GM23338 (cell line): ENCODE results near the gene EIF4G3. TPM values are rescaled to one million over a fixed set of nuclear protein-coding genes. Genes with fewer than 3 reads are reported as not detected.

Source experiments
- ATAC-seq: fragments of 200-7000 bp; cut with Tn5 transposase; 3 replicates; pipeline ENCODE4 v1.9.1; 2020
- DNase-seq: peaks from one replicate; pipeline ENCODE4 v3.0.0-alpha.2; 2015; ENCODE audit warnings: low spot score
- H2AFZ ChIP-seq: fragments of 200-600 bp; sonication (generic); 2 replicates; pipeline ENCODE4 v1.8.0; 2016; ENCODE audit warnings: antibody characterized with exemption, mild to moderate bottlenecking, moderate library complexity
- H3F3A ChIP-seq: fragments of 200-600 bp; sonication (generic); replicated peaks from 2 replicates; pipeline ENCODE4 v1.8.0; 2017; ENCODE audit warnings: antibody characterized with exemption, mixed run types, low read depth
- H3K27ac ChIP-seq: fragments of 200-600 bp; sonication (generic); 2 replicates; pipeline ENCODE4 v1.6.1; 2016; ENCODE audit warnings: low read depth
- H3K27me3 ChIP-seq: fragments of 200-600 bp; sonication (generic); 2 replicates; pipeline ENCODE4 v1.8.0; 2016; ENCODE audit warnings: mild to moderate bottlenecking, mixed run types, moderate library complexity; ENCODE audit not compliant: insufficient read depth
- H3K36me3 ChIP-seq: fragments of 200-600 bp; sonication (generic); 2 replicates; pipeline ENCODE4 v1.8.0; 2016; ENCODE audit warnings: mild to moderate bottlenecking; ENCODE audit not compliant: insufficient read depth
- H3K4me1 ChIP-seq: fragments of 200-600 bp; sonication (generic); 2 replicates; pipeline ENCODE4 v1.8.0; 2016; ENCODE audit warnings: mild to moderate bottlenecking, moderate library complexity; ENCODE audit not compliant: insufficient read depth
- H3K4me2 ChIP-seq: fragments of 200-600 bp; sonication (generic); 2 replicates; pipeline ENCODE4 v1.7.1; 2017; ENCODE audit warnings: mixed run types
- H3K4me3 ChIP-seq: fragments of 200-600 bp; sonication (generic); 2 replicates; pipeline ENCODE4 v1.6.1; 2016; ENCODE audit warnings: mixed run types
- H3K79me2 ChIP-seq: fragments of 200-600 bp; sonication (generic); replicated peaks from 2 replicates; pipeline ENCODE4 v1.8.0; 2017; ENCODE audit warnings: mild to moderate bottlenecking; ENCODE audit not compliant: insufficient read depth
- H3K9me2 ChIP-seq: fragments of 200-600 bp; sonication (generic); 2 replicates; pipeline ENCODE4 v1.8.0; 2017; ENCODE audit not compliant: insufficient read depth
- H4K20me1 ChIP-seq: fragments of 200-600 bp; sonication (generic); replicated peaks from 2 replicates; pipeline ENCODE4 v1.8.0; 2017; ENCODE audit warnings: mild to moderate bottlenecking; ENCODE audit not compliant: insufficient read depth
- H3K27ac Mint-ChIP-seq: 2 replicates; pipeline ENCODE4 v1.8.0; 2020; ENCODE audit warnings: inconsistent platforms, mild to moderate bottlenecking, moderate library complexity, mixed read lengths
- H3K27me3 Mint-ChIP-seq: 3 replicates; pipeline ENCODE4 v1.8.0; 2022; ENCODE audit warnings: low read depth, mild to moderate bottlenecking, moderate library complexity, mixed read lengths, inconsistent platforms; ENCODE audit not compliant: insufficient read depth, poor library complexity
- H3K36me3 Mint-ChIP-seq: 3 replicates; pipeline ENCODE4 v1.8.0; 2021; ENCODE audit warnings: low read depth, mild to moderate bottlenecking, inconsistent platforms, moderate library complexity, mixed read lengths
- H3K4me1 Mint-ChIP-seq: 3 replicates; pipeline ENCODE4 v1.8.0; 2020; ENCODE audit warnings: mild to moderate bottlenecking, inconsistent platforms, mixed read lengths
- H3K4me3 Mint-ChIP-seq: 3 replicates; pipeline ENCODE4 v1.8.0; 2021; ENCODE audit warnings: moderate library complexity, mild to moderate bottlenecking, inconsistent platforms, mixed read lengths
- H3K9me3 Mint-ChIP-seq: 3 replicates; pipeline ENCODE4 v1.8.0; 2020; ENCODE audit warnings: moderate library complexity, mild to moderate bottlenecking, inconsistent platforms, mixed read lengths
- CREB1 ChIP-seq: fragments of 250-450 bp; sonication (Bioruptor Pico); IDR thresholded peaks from 2 replicates; pipeline ENCODE4 v1.5.0; 2020; ENCODE audit warnings: low read depth, mild to moderate bottlenecking, moderate library complexity
- ETS1 ChIP-seq: IDR thresholded peaks from 2 replicates; pipeline ENCODE4 v1.6.1; 2016; ENCODE audit warnings: antibody characterized with exemption
- EZH2phosphoT487 ChIP-seq: fragments of 200-600 bp; sonication (generic); IDR thresholded peaks from one replicate; pipeline ENCODE4 v1.8.1; 2018; ENCODE audit warnings: antibody characterized with exemption; ENCODE audit not compliant: unreplicated experiment
- NANOG ChIP-seq: IDR thresholded peaks from 2 replicates; pipeline ENCODE4 v1.6.1; 2016; ENCODE audit warnings: antibody characterized with exemption, borderline replicate concordance
- POLR2AphosphoS5 ChIP-seq: IDR thresholded peaks from 2 replicates; pipeline ENCODE4 v1.6.1; 2016; ENCODE audit warnings: antibody characterized with exemption, low read depth
- ZNF114 ChIP-seq: fragments of 250-450 bp; sonication (Bioruptor Pico); IDR thresholded peaks from 2 replicates; pipeline ENCODE4 v1.5.0; 2020; ENCODE audit warnings: mild to moderate bottlenecking, moderate library complexity
- ZNF331 ChIP-seq: fragments of 250-450 bp; sonication (Bioruptor Pico); IDR thresholded peaks from 2 replicates; pipeline ENCODE4 v1.5.0; 2020; ENCODE audit warnings: low read depth, mild to moderate bottlenecking, moderate library complexity
- ZNF462 ChIP-seq: fragments of 250-450 bp; sonication (Bioruptor Pico); IDR thresholded peaks from 2 replicates; pipeline ENCODE4 v1.5.0; 2020; ENCODE audit warnings: mild to moderate bottlenecking, moderate library complexity
- polyA plus RNA-seq: library from polyadenylated mRNA; unstranded; fragments of >200 nt; fragmentation: Nextera tagmentation; extraction: Ambion mirVana; gene quantifications from 2 replicates; pipeline ENCODE4 v1.2.1, GENCODE V29; 2016
- total RNA-seq: library from RNA; depleted of rRNA; stranded (reverse); fragments of >200 nt; shearing (Covaris generic); gene quantifications from 2 replicates; pipeline ENCODE4 v1.2.3, GENCODE V29; 2014
- TF ChIP-seq, protein P1 (sequence below), 2 experiments: fragments of 200-600 bp in 1 of 2; sonication (generic) in 1 of 2; conservative IDR thresholded peaks; 2 replicates each; pipeline versions ENCODE4 v1.5.1 to v1.6.1; 2016 to 2017; ENCODE audit warnings: antibody characterized with exemption in 2 of 2, low read depth in 2 of 2, mild to moderate bottlenecking in 2 of 2, moderate library complexity in 1 of 2
- TF ChIP-seq, protein P2 (sequence below): IDR thresholded peaks from one replicate; pipeline ENCODE4 v1.6.1; 2018; ENCODE audit warnings: antibody characterized with exemption; ENCODE audit not compliant: unreplicated experiment

EIF4G3 gene
- total and polyA plus RNA-seq, 2 experiments from 2014 or later, result 37.9 to 68.1 TPM

DNA sequence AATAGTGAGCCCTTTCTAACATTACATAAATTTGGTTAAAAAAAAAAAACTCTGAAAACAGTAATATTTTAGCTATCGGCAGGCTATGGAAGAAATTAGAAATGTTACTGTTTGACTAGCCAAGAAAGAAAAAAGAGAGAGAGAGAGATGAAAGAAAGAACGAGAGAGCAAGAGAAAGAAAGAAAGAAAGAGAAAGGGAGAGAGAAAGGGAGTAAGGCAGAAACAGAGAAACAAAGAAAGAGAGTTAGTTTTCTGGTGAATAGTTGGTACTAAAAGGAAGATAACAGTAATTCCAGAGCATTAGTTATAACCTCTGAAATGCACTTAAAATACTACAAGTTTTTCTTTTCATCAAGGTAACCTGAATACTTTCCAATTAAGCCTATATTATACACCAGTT lies 229.3 kb downstream of the EIF4G3 start (continued):
- TF ChIP-seq, protein P1, sequence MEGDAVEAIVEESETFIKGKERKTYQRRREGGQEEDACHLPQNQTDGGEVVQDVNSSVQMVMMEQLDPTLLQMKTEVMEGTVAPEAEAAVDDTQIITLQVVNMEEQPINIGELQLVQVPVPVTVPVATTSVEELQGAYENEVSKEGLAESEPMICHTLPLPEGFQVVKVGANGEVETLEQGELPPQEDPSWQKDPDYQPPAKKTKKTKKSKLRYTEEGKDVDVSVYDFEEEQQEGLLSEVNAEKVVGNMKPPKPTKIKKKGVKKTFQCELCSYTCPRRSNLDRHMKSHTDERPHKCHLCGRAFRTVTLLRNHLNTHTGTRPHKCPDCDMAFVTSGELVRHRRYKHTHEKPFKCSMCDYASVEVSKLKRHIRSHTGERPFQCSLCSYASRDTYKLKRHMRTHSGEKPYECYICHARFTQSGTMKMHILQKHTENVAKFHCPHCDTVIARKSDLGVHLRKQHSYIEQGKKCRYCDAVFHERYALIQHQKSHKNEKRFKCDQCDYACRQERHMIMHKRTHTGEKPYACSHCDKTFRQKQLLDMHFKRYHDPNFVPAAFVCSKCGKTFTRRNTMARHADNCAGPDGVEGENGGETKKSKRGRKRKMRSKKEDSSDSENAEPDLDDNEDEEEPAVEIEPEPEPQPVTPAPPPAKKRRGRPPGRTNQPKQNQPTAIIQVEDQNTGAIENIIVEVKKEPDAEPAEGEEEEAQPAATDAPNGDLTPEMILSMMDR (conservative IDR thresholded peaks at IDR 0.05; ENCODE audit: low read depth in 2 of 2), result no peak
- TF ChIP-seq CREB1 (CRISPR knock-in tag), result no peak

- H3K4me3 ChIP-seq, result no peak overlapping the region
- H3K36me3 Mint-ChIP-seq, result peaks cover 4% of the 10 kb centered on the region; the same call in 2 of the 3 replicates
- TF ChIP-seq EZH2phosphoT487 (no peak), ZNF114 (CRISPR knock-in tag) (no peak), ETS1 (no peak), ZNF331 (CRISPR knock-in tag) (no peak), NANOG (no peak), POLR2AphosphoS5 (no peak), ZNF462 (CRISPR knock-in tag) (no peak), CREB1 (CRISPR knock-in tag) (no peak)
- TF ChIP-seq, protein P2, sequence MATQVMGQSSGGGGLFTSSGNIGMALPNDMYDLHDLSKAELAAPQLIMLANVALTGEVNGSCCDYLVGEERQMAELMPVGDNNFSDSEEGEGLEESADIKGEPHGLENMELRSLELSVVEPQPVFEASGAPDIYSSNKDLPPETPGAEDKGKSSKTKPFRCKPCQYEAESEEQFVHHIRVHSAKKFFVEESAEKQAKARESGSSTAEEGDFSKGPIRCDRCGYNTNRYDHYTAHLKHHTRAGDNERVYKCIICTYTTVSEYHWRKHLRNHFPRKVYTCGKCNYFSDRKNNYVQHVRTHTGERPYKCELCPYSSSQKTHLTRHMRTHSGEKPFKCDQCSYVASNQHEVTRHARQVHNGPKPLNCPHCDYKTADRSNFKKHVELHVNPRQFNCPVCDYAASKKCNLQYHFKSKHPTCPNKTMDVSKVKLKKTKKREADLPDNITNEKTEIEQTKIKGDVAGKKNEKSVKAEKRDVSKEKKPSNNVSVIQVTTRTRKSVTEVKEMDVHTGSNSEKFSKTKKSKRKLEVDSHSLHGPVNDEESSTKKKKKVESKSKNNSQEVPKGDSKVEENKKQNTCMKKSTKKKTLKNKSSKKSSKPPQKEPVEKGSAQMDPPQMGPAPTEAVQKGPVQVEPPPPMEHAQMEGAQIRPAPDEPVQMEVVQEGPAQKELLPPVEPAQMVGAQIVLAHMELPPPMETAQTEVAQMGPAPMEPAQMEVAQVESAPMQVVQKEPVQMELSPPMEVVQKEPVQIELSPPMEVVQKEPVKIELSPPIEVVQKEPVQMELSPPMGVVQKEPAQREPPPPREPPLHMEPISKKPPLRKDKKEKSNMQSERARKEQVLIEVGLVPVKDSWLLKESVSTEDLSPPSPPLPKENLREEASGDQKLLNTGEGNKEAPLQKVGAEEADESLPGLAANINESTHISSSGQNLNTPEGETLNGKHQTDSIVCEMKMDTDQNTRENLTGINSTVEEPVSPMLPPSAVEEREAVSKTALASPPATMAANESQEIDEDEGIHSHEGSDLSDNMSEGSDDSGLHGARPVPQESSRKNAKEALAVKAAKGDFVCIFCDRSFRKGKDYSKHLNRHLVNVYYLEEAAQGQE, result no peak
- TF ChIP-seq, protein P1 (conservative IDR thresholded peaks at IDR 0.05; ENCODE audit: low read depth in 2 of 2), result no peak
Observed at GRCh38 chr1:20936621-20937020, 240.1 kb downstream of the EIF4G3 start.

More at GRCh38 chr1:20936621-20937020, 240.1 kb downstream of the EIF4G3 start:
- Mint-ChIP-seq H3K4me1 (peaks cover 10% of the 10 kb centered on the region; the same call in 2 of the 3 replicates), H3K9me3 (no peaks in the 10 kb centered on the region), H3K27me3 (peaks cover 3% of the 10 kb centered on the region), H3K27ac (no peak overlapping the region), H3K4me3 (no peak overlapping the region)
- no peaks in the 10 kb centered on the region for H3K36me3 ChIP-seq
- H3K9me2 ChIP-seq, result no peaks in the 10 kb centered on the region
- DNase-seq (no peak), ATAC-seq (no peak)
- no peak overlapping the region for H3K4me2 ChIP-seq
- H3K27me3 ChIP-seq, result no peaks in the 10 kb centered on the region
- H3K27ac ChIP-seq, result no peak overlapping the region
- peaks cover 7% of the 10 kb centered on the region; the same call in 1 of the 2 replicates for H3K4me1 ChIP-seq
- no peak overlapping the region for H2AFZ ChIP-seq
- 0 out of 2 replicates have a peak, but pooled peaks cover 3% of the 10 kb centered on the region for H4K20me1 ChIP-seq
- H3K79me2 ChIP-seq, result no peaks in the 10 kb centered on the region
- H3F3A ChIP-seq, result no peaks in the 10 kb centered on the region
